Duodenal mucosa (tissue), 2 donors: Measurements from ENCODE around the gene ARHGAP8.

Source experiments
- H3K27ac ChIP-seq: one replicate; pipeline ENCODE4 v1.7.0; 2013; ENCODE audit warnings: low read depth, low read length
- H3K27me3 ChIP-seq, 2 donors: one replicate each; pipeline ENCODE4 v1.7.0; 2013; ENCODE audit warnings: low read length in 2 of 2, control low read depth in 1 of 2; ENCODE audit not compliant: insufficient read depth in 2 of 2, control insufficient read depth in 1 of 2
- H3K36me3 ChIP-seq, 2 donors: one replicate each; pipeline ENCODE4 v1.7.0; 2013; ENCODE audit warnings: low read length in 2 of 2, control low read depth in 1 of 2; ENCODE audit not compliant: insufficient read depth in 2 of 2, control insufficient read depth in 1 of 2
- H3K4me1 ChIP-seq, 2 donors: one replicate each; pipeline ENCODE4 v1.7.0; 2013; ENCODE audit warnings: low read length in 2 of 2, control low read depth in 1 of 2; ENCODE audit not compliant: insufficient read depth in 2 of 2, control insufficient read depth in 1 of 2
- H3K4me3 ChIP-seq, 2 donors: one replicate each; pipeline ENCODE4 v1.7.0; 2013; ENCODE audit warnings: low read length in 2 of 2, low read depth in 1 of 2
- H3K9ac ChIP-seq, 2 donors: one replicate each; pipeline ENCODE4 v1.7.0; 2013; ENCODE audit warnings: low read length in 2 of 2, low read depth in 1 of 2
- H3K9me3 ChIP-seq, 2 donors: one replicate each; pipeline ENCODE4 v1.7.0; 2013; ENCODE audit warnings: low read length in 2 of 2, control low read depth in 1 of 2; ENCODE audit not compliant: control insufficient read depth in 1 of 2

ARHGAP8 gene

GRCh38 chr22:44750481-44750880, 1.9 kb upstream of the ARHGAP8 start:
- Histone ChIP-seq H3K4me1 (peaks cover 20 to 53% of the 10 kb centered on the region in 2 donors), H3K27me3 (peaks cover 0 to 8% of the 10 kb centered on the region in 2 donors), H3K36me3 (no peaks in the 10 kb centered on the region), H3K4me3 (no peak overlapping the region), H3K27ac (no peak overlapping the region), H3K9me3 (no peaks in the 10 kb centered on the region), H3K9ac (no peak overlapping the region)

DNA sequence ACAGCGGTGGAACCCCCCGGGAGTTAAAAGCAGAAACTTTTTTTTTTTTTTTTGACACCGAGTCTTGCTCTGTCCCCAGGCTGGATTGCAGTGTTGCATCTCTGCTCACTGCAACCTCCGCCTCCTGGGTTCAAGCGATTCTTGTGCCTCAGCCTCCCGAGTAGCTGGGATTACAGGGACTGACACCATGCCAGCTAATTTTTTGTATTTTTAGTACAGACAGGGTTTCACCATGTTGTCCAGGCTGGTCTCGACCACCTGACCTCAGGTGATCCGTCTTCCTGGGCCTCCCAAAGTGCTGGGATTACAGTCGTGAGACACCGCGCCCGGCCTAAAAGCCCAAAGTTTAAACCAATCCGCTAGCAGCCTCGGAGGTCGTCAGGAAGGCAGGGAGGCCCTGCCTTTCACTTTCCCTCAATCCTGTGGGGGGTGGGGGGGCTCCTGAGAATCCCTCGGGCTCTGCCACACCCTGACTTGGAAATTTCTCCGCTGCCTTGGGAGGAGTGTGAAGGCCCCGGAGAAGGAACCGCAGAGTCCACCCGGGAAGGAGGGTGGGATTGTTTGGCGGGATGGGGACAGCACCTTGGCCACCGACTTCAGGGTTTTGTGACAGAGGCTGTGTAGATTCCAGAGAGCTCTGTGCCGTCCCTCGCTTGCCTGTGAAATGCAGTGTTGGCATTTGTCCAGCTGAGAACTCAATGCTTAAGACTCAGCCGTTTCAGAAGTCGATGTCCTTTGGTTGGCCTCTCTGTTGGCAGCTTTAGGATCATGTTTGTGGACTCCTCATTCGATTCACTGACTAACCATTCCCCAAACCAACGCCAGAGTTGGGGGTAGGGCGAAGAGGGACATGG, 1.0 kb downstream of the ARHGAP8 start:
- Histone ChIP-seq H3K4me3 (peak overlapping the region; percentile 62 to 66), H3K9ac (peak overlapping the region; percentile 34 to 48), H3K9me3 (no peaks in the 10 kb centered on the region), H3K27me3 (peaks cover 0 to 8% of the 10 kb centered on the region in 2 donors), H3K36me3 (no peaks in the 10 kb centered on the region), H3K27ac (no peak overlapping the region), H3K4me1 (peaks cover 21 to 44% of the 10 kb centered on the region in 2 donors)

GRCh38 chr22:44754998-44755397, 2.6 kb downstream of the ARHGAP8 start:
- no peaks in the 10 kb centered on the region for H3K9me3 ChIP-seq
- peaks cover 0 to 8% of the 10 kb centered on the region in 2 donors for H3K27me3 ChIP-seq
- peak overlapping the region in 1 of 2 donors; percentile 32 for H3K4me3 ChIP-seq
- H3K36me3 ChIP-seq = no peaks in the 10 kb centered on the region
- H3K9ac ChIP-seq = no peak overlapping the region
- H3K4me1 ChIP-seq = peaks cover 37 to 55% of the 10 kb centered on the region in 2 donors
- H3K27ac ChIP-seq = no peak overlapping the region

GRCh38 chr22:44755417-44755816, 3.0 kb downstream of the ARHGAP8 start:
- Histone ChIP-seq H3K9me3 (no peaks in the 10 kb centered on the region), H3K36me3 (no peaks in the 10 kb centered on the region), H3K4me3 (peak overlapping the region; percentile 5 to 32), H3K9ac (peak overlapping the region in 1 of 2 donors; percentile 9), H3K27me3 (peaks cover 0 to 8% of the 10 kb centered on the region in 2 donors), H3K27ac (no peak overlapping the region), H3K4me1 (peaks cover 39 to 55% of the 10 kb centered on the region in 2 donors)

DNA sequence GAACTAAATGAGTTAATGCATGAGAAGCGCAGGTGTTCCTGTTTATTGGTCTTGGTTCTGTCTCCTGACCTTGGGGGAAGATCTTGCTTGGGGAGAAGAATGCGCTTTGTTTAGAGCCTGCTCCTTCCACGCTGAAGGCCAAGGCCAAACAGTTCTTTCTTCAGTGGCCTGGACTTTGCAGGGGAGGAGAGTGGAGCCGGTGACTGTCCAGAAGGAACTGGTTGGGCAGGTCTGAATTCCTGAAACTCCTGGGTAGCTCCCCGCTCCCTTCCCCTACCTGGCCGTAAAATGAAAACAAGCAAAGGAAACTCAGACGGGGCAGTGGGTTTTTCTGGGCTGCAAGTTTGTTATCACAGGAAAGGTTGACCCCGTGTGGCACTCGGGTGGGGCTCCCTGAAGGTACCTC, 3.6 kb downstream of the ARHGAP8 start:
- H3K4me1 ChIP-seq = peaks cover 39 to 55% of the 10 kb centered on the region in 2 donors
- H3K36me3 ChIP-seq = no peaks in the 10 kb centered on the region
- H3K9ac ChIP-seq = peak overlapping the region in 1 of 2 donors; percentile 9
- peak overlapping the region in 1 of 2 donors; percentile 5 for H3K4me3 ChIP-seq
- H3K9me3 ChIP-seq = no peaks in the 10 kb centered on the region
- H3K27me3 ChIP-seq = peaks cover 0 to 8% of the 10 kb centered on the region in 2 donors
- H3K27ac ChIP-seq = no peak overlapping the region

- H3K36me3 ChIP-seq = no peaks in the 10 kb centered on the region
- H3K9ac ChIP-seq = no peak overlapping the region
- H3K9me3 ChIP-seq = no peaks in the 10 kb centered on the region
- H3K27ac ChIP-seq = no peak overlapping the region
- H3K4me1 ChIP-seq = peaks cover 38 to 44% of the 10 kb centered on the region in 2 donors
- H3K27me3 ChIP-seq = peaks cover 0 to 6% of the 10 kb centered on the region in 2 donors
- H3K4me3 ChIP-seq = no peak overlapping the region
Observed at GRCh38 chr22:44758344-44758973, 6.1 kb downstream of the ARHGAP8 start.

DNA sequence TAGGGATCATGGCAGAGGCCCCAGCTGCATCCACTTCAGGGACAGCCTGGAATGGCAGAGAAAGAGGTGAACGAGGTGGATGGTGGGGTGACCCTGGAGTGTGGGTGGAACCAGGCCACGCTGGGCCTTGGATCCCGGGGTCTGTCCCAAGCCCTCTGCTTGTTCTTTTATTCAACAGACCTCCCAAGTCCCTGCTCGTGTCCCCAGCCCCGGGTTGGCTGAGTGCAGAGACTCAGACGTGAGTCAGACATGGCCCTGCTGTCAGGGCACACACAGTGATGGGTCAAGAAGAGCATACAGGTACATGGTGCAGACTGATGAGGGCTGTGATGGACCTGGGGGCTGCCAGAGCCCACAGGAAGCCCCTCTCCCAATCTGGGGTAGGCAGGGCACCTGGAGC, 6.6 kb downstream of the ARHGAP8 start:
- Histone ChIP-seq H3K9ac (no peak overlapping the region), H3K36me3 (no peaks in the 10 kb centered on the region), H3K27ac (no peak overlapping the region), H3K9me3 (no peaks in the 10 kb centered on the region), H3K4me1 (peaks cover 33 to 38% of the 10 kb centered on the region in 2 donors), H3K4me3 (no peak overlapping the region), H3K27me3 (peaks cover 0 to 1% of the 10 kb centered on the region in 2 donors)

DNA sequence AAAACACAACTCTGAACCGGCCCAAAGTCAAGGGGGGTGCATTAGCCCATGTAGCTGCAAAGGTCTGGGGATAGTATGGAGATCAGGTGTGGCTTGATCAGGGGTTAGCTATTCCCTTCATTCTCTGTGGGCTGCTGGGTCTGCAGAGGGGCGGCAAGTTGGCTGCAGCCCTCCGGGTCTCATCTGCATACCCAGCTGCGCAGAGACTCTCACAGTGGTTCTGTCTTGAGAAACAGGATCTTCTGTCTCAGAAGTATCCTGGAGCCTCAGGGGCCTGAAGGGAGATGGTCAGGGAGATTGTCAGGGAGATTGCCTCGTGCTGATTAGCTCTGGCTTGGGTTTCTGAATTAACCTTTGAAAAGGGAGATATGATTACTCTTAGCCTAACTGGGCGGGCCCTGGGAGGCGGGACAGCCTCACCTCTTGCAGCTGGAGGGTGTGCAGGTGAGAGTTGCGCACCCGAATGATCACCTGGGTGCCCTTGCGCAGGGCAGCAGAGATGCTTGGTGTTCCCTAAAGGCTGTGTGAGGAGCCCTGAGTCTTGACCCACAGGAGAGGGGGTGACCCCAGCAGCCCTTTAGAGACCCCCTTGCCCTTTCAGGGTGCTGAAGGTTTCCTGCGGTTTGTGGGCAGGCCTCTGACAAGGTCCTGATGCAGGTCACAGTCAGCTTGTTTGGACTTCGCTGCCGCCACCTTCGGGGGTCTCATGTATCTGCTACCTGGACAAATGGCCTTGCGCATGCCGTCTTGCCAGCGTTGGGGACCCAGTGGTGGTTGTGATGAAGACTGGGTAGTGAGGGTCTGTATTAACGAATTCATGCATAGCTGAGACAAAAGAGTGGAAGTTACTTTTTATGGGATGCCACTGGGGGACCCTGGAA, 7.3 kb downstream of the ARHGAP8 start:
- H3K27ac ChIP-seq = no peak overlapping the region
- H3K9me3 ChIP-seq = no peaks in the 10 kb centered on the region
- no peaks in the 10 kb centered on the region for H3K36me3 ChIP-seq
- H3K4me1 ChIP-seq = peaks cover 30 to 32% of the 10 kb centered on the region in 2 donors
- no peak overlapping the region for H3K9ac ChIP-seq
- no peaks in the 10 kb centered on the region for H3K27me3 ChIP-seq
- H3K4me3 ChIP-seq = no peak overlapping the region

DNA sequence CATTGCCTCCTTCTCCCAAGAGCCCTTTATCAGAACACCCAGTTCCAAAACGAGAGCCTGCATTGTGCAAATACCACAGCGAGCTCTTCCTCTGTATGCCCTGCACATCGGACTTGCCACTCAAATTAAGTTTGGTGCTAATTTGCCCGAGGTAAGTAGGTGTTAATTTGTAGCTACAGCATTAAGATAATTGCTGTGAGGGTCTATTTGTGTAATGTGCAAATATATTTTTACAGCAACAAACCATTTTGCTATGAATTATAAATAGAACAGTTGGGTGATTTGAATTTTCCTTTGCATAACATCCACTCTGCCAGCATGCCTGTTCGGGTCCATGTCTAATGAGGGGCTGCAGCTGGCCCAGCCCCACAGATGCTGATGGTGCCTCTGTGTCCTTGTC, 8.1 kb downstream of the ARHGAP8 start:
- H3K4me3 ChIP-seq = no peak overlapping the region
- no peak overlapping the region for H3K9ac ChIP-seq
- H3K27me3 ChIP-seq = no peaks in the 10 kb centered on the region
- H3K9me3 ChIP-seq = no peaks in the 10 kb centered on the region
- H3K4me1 ChIP-seq = peaks cover 22 to 24% of the 10 kb centered on the region in 2 donors
- no peak overlapping the region for H3K27ac ChIP-seq
- H3K36me3 ChIP-seq = no peaks in the 10 kb centered on the region
